Tibial artery (tissue), 4 donors: Measurements from ENCODE around the gene CD28.
A peak's percentile ranks its signal among the peaks of the same experiment; 100 is the strongest.

Experiments
- DNase-seq, 2 donors: peaks; one replicate each; pipeline ENCODE4 v3.0.0-alpha.2; 2019
- H3K27ac ChIP-seq, 2 donors: fragments of 200-600 bp; sonication (generic) in 1 of 2; 1 replicate in 1 of 2; 2 replicates in 1 of 2; pipeline ENCODE4 v1.5.1; 2018 to 2019; ENCODE audit warnings: mild to moderate bottlenecking in 1 of 2
- H3K27me3 ChIP-seq, 2 donors: fragments of 200-600 bp; sonication (generic) in 1 of 2; one replicate each; pipeline versions ENCODE4 v1.5.1 to v1.6.0; 2016 to 2019
- H3K36me3 ChIP-seq, 3 donors: fragments of 200-600 bp; sonication (generic) in 2 of 3; one replicate each; pipeline ENCODE4 v1.5.1; 2016 to 2019; ENCODE audit warnings: mild to moderate bottlenecking in 2 of 3
- H3K4me1 ChIP-seq, 4 donors: fragments of 200-600 bp; sonication (generic) in 2 of 4; 1 replicate in 3 of 4; 2 replicates in 1 of 4; pipeline ENCODE4 v1.5.1; 2016 to 2019
- H3K4me3 ChIP-seq, 2 donors: fragments of 200-600 bp; sonication (generic) in 1 of 2; 1 replicate in 1 of 2; 2 replicates in 1 of 2; pipeline ENCODE4 v1.5.1; 2018 to 2019; ENCODE audit warnings: mild to moderate bottlenecking in 2 of 2
- H3K9me3 ChIP-seq, 3 donors: fragments of 200-600 bp; sonication (generic) in 1 of 3; one replicate each; pipeline ENCODE4 v1.5.1; 2016 to 2019
- intact Hi-C: fragments of 100-400 bp; cut with DNase I; formaldehyde crosslinking; loops from one replicate; pipeline ENCODE4 v1.15.0; 2023; ENCODE audit warnings: low total_unique reads
- TF ChIP-seq, protein P1 (sequence below), 2 experiments: fragments of 200-600 bp in 1 of 2; fragments of 450-650 bp in 1 of 2; IDR thresholded peaks; one replicate each; pipeline ENCODE4 v1.5.1; 2017 to 2019; ENCODE audit warnings: antibody characterized with exemption in 2 of 2, mild to moderate bottlenecking in 1 of 2, moderate library complexity in 1 of 2

The CD28 gene

DNA sequence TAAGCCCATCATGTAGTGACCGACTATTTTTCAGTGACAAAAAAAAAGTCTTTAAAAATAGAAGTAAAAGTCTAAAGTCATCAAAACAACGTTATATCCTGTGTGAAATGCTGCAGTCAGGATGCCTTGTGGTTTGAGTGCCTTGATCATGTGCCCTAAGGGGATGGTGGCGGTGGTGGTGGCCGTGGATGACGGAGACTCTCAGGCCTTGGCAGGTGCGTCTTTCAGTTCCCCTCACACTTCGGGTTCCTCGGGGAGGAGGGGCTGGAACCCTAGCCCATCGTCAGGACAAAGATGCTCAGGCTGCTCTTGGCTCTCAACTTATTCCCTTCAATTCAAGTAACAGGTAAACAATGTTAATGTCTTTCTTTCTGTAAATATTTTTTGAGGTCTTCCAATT is at the start of gene CD28:
CD28 (plus strand) TSS at position 237 of the 400 bp plus-strand sequence; CDS start at position 295, 58 bp downstream.
- DNase-seq: peak; percentile 34 to 73
- H3K4me3 ChIP-seq: no peak within 1 kb of the TSS

GRCh38 chr2:203659331-203660049 is 46.9 kb upstream of the CD28 start:
- Histone ChIP-seq H3K27ac (no peak overlapping the region), H3K36me3 (no peaks in the 10 kb centered on the region), H3K4me3 (no peak overlapping the region), H3K27me3 (no peaks in the 10 kb centered on the region), H3K4me1 (no peaks in the 10 kb centered on the region), H3K9me3 (no peaks in the 10 kb centered on the region)
- TF ChIP-seq, protein P1, sequence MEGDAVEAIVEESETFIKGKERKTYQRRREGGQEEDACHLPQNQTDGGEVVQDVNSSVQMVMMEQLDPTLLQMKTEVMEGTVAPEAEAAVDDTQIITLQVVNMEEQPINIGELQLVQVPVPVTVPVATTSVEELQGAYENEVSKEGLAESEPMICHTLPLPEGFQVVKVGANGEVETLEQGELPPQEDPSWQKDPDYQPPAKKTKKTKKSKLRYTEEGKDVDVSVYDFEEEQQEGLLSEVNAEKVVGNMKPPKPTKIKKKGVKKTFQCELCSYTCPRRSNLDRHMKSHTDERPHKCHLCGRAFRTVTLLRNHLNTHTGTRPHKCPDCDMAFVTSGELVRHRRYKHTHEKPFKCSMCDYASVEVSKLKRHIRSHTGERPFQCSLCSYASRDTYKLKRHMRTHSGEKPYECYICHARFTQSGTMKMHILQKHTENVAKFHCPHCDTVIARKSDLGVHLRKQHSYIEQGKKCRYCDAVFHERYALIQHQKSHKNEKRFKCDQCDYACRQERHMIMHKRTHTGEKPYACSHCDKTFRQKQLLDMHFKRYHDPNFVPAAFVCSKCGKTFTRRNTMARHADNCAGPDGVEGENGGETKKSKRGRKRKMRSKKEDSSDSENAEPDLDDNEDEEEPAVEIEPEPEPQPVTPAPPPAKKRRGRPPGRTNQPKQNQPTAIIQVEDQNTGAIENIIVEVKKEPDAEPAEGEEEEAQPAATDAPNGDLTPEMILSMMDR (IDR thresholded peaks at IDR 0.05): no peak
- peak in 1 of 2 donors; percentile 62 for DNase-seq
- intact Hi-C loops: loop anchor here (10.0 kb wide), 1 partner anchor 155 kb away; no protein-coding TSS in a partner anchor

More for the DNA sequence above, at the start of gene CD28:
- TF ChIP-seq, protein P1 (IDR thresholded peaks at IDR 0.05): no peak
- intact Hi-C loops: no loop called here
- no peaks in the 10 kb centered on the region for H3K27me3 ChIP-seq
- no peaks in the 10 kb centered on the region for H3K4me1 ChIP-seq
- H3K36me3 ChIP-seq: no peaks in the 10 kb centered on the region
- H3K9me3 ChIP-seq: peaks cover 0 to 3% (median 0%) of the 10 kb centered on the region in 3 donors
- no peak within 1 kb of the TSS for H3K27ac ChIP-seq

DNA sequence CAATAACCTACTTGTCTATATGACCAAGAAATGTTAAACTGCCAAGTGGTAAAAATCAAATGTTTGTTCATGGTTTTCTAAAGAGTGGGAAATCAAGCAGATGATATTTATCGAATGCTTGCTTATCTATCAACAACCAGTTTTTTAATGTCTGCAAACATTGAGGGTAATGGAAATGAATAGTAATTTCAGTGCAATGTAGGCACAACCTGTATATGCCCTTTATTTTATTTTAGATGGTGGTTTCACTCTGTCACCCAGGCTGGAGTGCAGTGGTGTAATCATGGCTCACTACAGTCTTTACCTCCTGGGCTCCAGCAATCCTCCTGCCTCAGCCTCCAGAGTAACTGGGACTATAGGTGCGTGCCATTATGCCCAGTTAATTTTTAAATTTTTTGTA is 46.0 kb upstream of the CD28 start:
- H3K27ac ChIP-seq: no peak overlapping the region
- no peaks in the 10 kb centered on the region for H3K9me3 ChIP-seq
- TF ChIP-seq, protein P1 (IDR thresholded peaks at IDR 0.05): no peak
- no peaks in the 10 kb centered on the region for H3K4me1 ChIP-seq
- intact Hi-C loops: no loop called here
- H3K27me3 ChIP-seq: no peaks in the 10 kb centered on the region
- no peaks in the 10 kb centered on the region for H3K36me3 ChIP-seq
- no peak for DNase-seq
- no peak overlapping the region for H3K4me3 ChIP-seq

- Histone ChIP-seq H3K27ac (no peak overlapping the region), H3K4me1 (no peaks in the 10 kb centered on the region), H3K4me3 (no peak overlapping the region), H3K9me3 (no peaks in the 10 kb centered on the region), H3K27me3 (no peaks in the 10 kb centered on the region), H3K36me3 (no peaks in the 10 kb centered on the region)
- TF ChIP-seq, protein P1 (IDR thresholded peaks at IDR 0.05): no peak
- intact Hi-C loops: no loop called here
- no peak for DNase-seq
Observed at GRCh38 chr2:203661279-203661908, 45.0 kb upstream of the CD28 start.

DNA sequence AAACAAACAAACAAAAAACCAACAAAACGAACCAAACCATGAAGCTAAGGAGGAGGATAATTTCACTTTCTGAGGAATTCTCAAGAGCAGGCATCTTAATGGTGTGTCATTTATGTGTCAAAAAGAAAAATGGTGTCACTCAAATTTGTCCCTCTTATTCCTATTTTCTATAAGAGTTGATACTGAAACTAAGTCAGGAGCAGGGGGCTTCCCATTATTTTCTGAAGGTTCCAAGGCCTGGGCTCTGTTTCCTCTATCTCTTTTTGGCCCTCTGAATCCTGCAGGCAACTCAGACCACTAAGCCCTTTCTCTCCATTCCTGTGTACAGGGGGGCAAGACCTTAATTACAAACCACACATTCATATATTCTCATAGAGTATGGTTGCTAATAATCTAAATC is 44.0 kb upstream of the CD28 start:
- Histone ChIP-seq H3K27me3 (no peaks in the 10 kb centered on the region), H3K4me1 (no peaks in the 10 kb centered on the region), H3K27ac (no peak overlapping the region), H3K9me3 (no peaks in the 10 kb centered on the region), H3K36me3 (no peaks in the 10 kb centered on the region), H3K4me3 (no peak overlapping the region)
- no peak for DNase-seq
- TF ChIP-seq, protein P1 (IDR thresholded peaks at IDR 0.05): no peak
- intact Hi-C loops: no loop called here
